Fibroblast of lung (primary cell): ENCODE results near the gene EML4. TPM values are rescaled to one million over a fixed set of nuclear protein-coding genes. Genes with fewer than 3 reads are reported as not detected.

Experiments
- DNase-seq, 2 donors: peaks; one replicate each; pipeline versions ENCODE4 v3.0.0 to v3.0.0-alpha.2; 2010; ENCODE audit warnings: low read depth in 2 of 2
- H2AFZ ChIP-seq: 2 replicates; pipeline ENCODE4 v1.5.1; 2012; ENCODE audit warnings: low read length, control low read depth, inconsistent platforms
- H3K27ac ChIP-seq: 2 replicates; pipeline ENCODE4 v1.5.1; 2011; ENCODE audit warnings: low read length, control low read depth; ENCODE audit not compliant: insufficient read depth
- H3K27me3 ChIP-seq: 2 replicates; pipeline ENCODE4 v1.5.1; 2011; ENCODE audit warnings: mild to moderate bottlenecking, low read length; ENCODE audit not compliant: control insufficient read depth, insufficient read depth
- H3K36me3 ChIP-seq: 2 replicates; pipeline ENCODE4 v1.5.1; 2011; ENCODE audit warnings: low read length; ENCODE audit not compliant: control insufficient read depth, insufficient read depth
- H3K4me1 ChIP-seq: 2 replicates; pipeline ENCODE4 v1.5.1; 2011; ENCODE audit warnings: low read length; ENCODE audit not compliant: control insufficient read depth, insufficient read depth; ENCODE audit errors: extremely low read depth
- H3K4me2 ChIP-seq: 2 replicates; pipeline ENCODE4 v1.5.1; 2011; ENCODE audit warnings: low read length, control low read depth; ENCODE audit not compliant: insufficient read depth; ENCODE audit errors: extremely low read depth
- H3K4me3 ChIP-seq, 4 experiments: fragments of 200-600 bp in 1 of 4; sonication (generic) in 1 of 4; replicated peaks in 1 of 4; 2 replicates each; pipeline ENCODE4 v1.5.1; 2011 to 2016; ENCODE audit warnings: low read length in 4 of 4, low read depth in 3 of 4, mild to moderate bottlenecking in 3 of 4, control low read depth in 2 of 4, inconsistent platforms in 1 of 4, mixed read lengths in 1 of 4; ENCODE audit not compliant: insufficient read depth in 1 of 4; ENCODE audit errors: control extremely low read depth in 1 of 4
- H3K79me2 ChIP-seq: 2 replicates; pipeline ENCODE4 v1.5.1; 2012; ENCODE audit warnings: mild to moderate bottlenecking, low read length, inconsistent platforms; ENCODE audit not compliant: control insufficient read depth, insufficient read depth
- H3K9ac ChIP-seq: 2 replicates; pipeline ENCODE4 v1.5.1; 2011; ENCODE audit warnings: mild to moderate bottlenecking, low read length, control low read depth; ENCODE audit not compliant: insufficient read depth
- H3K9me3 ChIP-seq: 2 replicates; pipeline ENCODE4 v1.5.1; 2012; ENCODE audit warnings: low read depth, low read length; ENCODE audit not compliant: control insufficient read depth, insufficient read depth
- H4K20me1 ChIP-seq: 2 replicates; pipeline ENCODE4 v1.5.1; 2011; ENCODE audit warnings: low read length; ENCODE audit not compliant: control insufficient read depth, insufficient read depth; ENCODE audit errors: extremely low read depth
- CTCF ChIP-seq, 2 donors: IDR thresholded peaks in 1 of 2; conservative IDR thresholded peaks in 1 of 2; 1 replicate in 1 of 2; 2 replicates in 1 of 2; pipeline ENCODE4 v1.5.1; 2011 to 2012; ENCODE audit warnings: low read length in 2 of 2, control low read depth in 1 of 2, inconsistent platforms in 1 of 2, low read depth in 1 of 2, mild to moderate bottlenecking in 1 of 2
- EZH2 ChIP-seq: IDR thresholded peaks from 2 replicates; pipeline ENCODE4 v1.5.1; 2012; ENCODE audit warnings: low read length, control low read depth, mild to moderate bottlenecking; ENCODE audit errors: missing control alignments
- polyA plus RNA-seq, 2 donors: library from polyadenylated mRNA; depleted of rRNA in 1 of 2; stranded (reverse) in 1 of 2; unstranded in 1 of 2; fragments of >200 nt; gene quantifications; 2 replicates each; pipeline ENCODE4 v1.2.1, GENCODE V29; 2011 to 2012; ENCODE audit warnings: missing spikeins in 1 of 2
- total RNA-seq: library from RNA; depleted of rRNA; stranded (reverse); fragments of >200 nt; gene quantifications from 2 replicates; pipeline ENCODE4 v1.2.1, GENCODE V29; 2014

Gene EML4
- total and polyA plus RNA-seq, 2 donors (not counting 1 experiment from before 2014, with no cell fraction given): 49.5 to 62.7 TPM

GRCh38 chr2:42169874-42170521 lies 845 bp downstream of the EML4 start:
- peaks cover 55% of the 10 kb centered on the region for H3K79me2 ChIP-seq
- H3K9ac ChIP-seq: peak overlapping the region; percentile 95
- no peaks in the 10 kb centered on the region for H3K27me3 ChIP-seq
- no peaks in the 10 kb centered on the region for H4K20me1 ChIP-seq
- no peaks in the 10 kb centered on the region for H3K9me3 ChIP-seq
- H3K36me3 ChIP-seq: no peaks in the 10 kb centered on the region
- peak overlapping the region; percentile 94 for H3K27ac ChIP-seq
- peak in 1 of 2 donors; percentile 17 for DNase-seq
- peak overlapping the region; percentile 71 to 93 (median 90) for H3K4me3 ChIP-seq
- TF ChIP-seq CTCF (conservative IDR thresholded peaks at IDR 0.05 in 1 of 2, IDR thresholded peaks at IDR 0.05 in 1 of 2; ENCODE audit: low read depth in 1 of 2, low read length in 2 of 2) (no peak), EZH2 (no peak)
- peak overlapping the region; percentile 80 for H3K4me2 ChIP-seq
- peaks cover 7% of the 10 kb centered on the region for H3K4me1 ChIP-seq
- peak overlapping the region; percentile 61 for H2AFZ ChIP-seq

GRCh38 chr2:42170619-42171395 lies 1.7 kb downstream of the EML4 start:
- DNase-seq: no peak
- H3K4me3 ChIP-seq: peak overlapping the region; percentile 71 to 93 (median 90)
- peak overlapping the region; percentile 80 for H3K4me2 ChIP-seq
- no peaks in the 10 kb centered on the region for H3K27me3 ChIP-seq
- TF ChIP-seq CTCF (conservative IDR thresholded peaks at IDR 0.05 in 1 of 2, IDR thresholded peaks at IDR 0.05 in 1 of 2; ENCODE audit: low read depth in 1 of 2, low read length in 2 of 2) (no peak), EZH2 (no peak)
- no peak overlapping the region for H2AFZ ChIP-seq
- no peaks in the 10 kb centered on the region for H3K9me3 ChIP-seq
- peaks cover 62% of the 10 kb centered on the region for H3K79me2 ChIP-seq
- H3K9ac ChIP-seq: peak overlapping the region; percentile 27
- H4K20me1 ChIP-seq: no peaks in the 10 kb centered on the region
- no peaks in the 10 kb centered on the region for H3K36me3 ChIP-seq
- H3K4me1 ChIP-seq: peaks cover 7% of the 10 kb centered on the region
- peak overlapping the region; percentile 94 for H3K27ac ChIP-seq

GRCh38 chr2:42171396-42171980 lies 2.3 kb downstream of the EML4 start:
- Histone ChIP-seq H3K9ac (no peak overlapping the region), H2AFZ (no peak overlapping the region), H3K27ac (peak overlapping the region; percentile 9), H3K4me1 (peaks cover 7% of the 10 kb centered on the region), H3K79me2 (peaks cover 69% of the 10 kb centered on the region), H3K27me3 (no peaks in the 10 kb centered on the region), H3K4me2 (peak overlapping the region; percentile 80), H3K9me3 (no peaks in the 10 kb centered on the region), H3K4me3 (peak overlapping the region; percentile 71 to 93 (median 90)), H4K20me1 (no peaks in the 10 kb centered on the region), H3K36me3 (no peaks in the 10 kb centered on the region)
- peak in 1 of 2 donors; percentile 8 for DNase-seq
- TF ChIP-seq CTCF (conservative IDR thresholded peaks at IDR 0.05 in 1 of 2, IDR thresholded peaks at IDR 0.05 in 1 of 2; ENCODE audit: low read depth in 1 of 2, low read length in 2 of 2): no peak
- no peak for TF ChIP-seq EZH2
